Tibial nerve (tissue), 4 donors: ENCODE results near the gene SMG6. TPM values are rescaled to one million over a fixed set of nuclear protein-coding genes. Genes with fewer than 3 reads are reported as not detected.
"Not testable (repeated sequence)": the region's sequence is repeated elsewhere in the genome, so short reads cannot be mapped to it uniquely, and the experiment has no call there.

Experiments
- DNase-seq, 2 donors: peaks; one replicate each; pipeline ENCODE4 v3.0.0-alpha.2; 2019; ENCODE audit warnings: low spot score in 2 of 2
- H3K27ac ChIP-seq, 4 donors: fragments of 200-600 bp; sonication (generic) in 3 of 4; one replicate each; pipeline ENCODE4 v1.5.1; 2017 to 2019; ENCODE audit warnings: mild to moderate bottlenecking in 1 of 4
- H3K27me3 ChIP-seq, 2 donors: fragments of 200-600 bp; sonication (generic) in 1 of 2; one replicate each; pipeline versions ENCODE4 v1.5.1 to v1.6.0; 2017 to 2019
- H3K36me3 ChIP-seq, 3 donors: fragments of 200-600 bp; sonication (generic); one replicate each; pipeline ENCODE4 v1.5.1; 2018 to 2019
- H3K4me1 ChIP-seq, 4 donors: fragments of 200-600 bp; sonication (generic) in 3 of 4; one replicate each; pipeline ENCODE4 v1.5.1; 2017 to 2019
- H3K4me3 ChIP-seq, 4 donors: fragments of 200-600 bp; sonication (generic) in 3 of 4; one replicate each; pipeline ENCODE4 v1.5.1; 2017 to 2019; ENCODE audit warnings: mild to moderate bottlenecking in 1 of 4, moderate library complexity in 1 of 4
- H3K9me3 ChIP-seq, 4 donors: fragments of 200-600 bp; sonication (generic) in 3 of 4; one replicate each; pipeline ENCODE4 v1.5.1; 2017 to 2019
- EP300 ChIP-seq, 2 donors: sonication (generic); formaldehyde crosslinking; IDR thresholded peaks; one replicate each; pipeline ENCODE4 v1.6.1; 2017; ENCODE audit warnings: antibody characterized with exemption in 2 of 2, mild to moderate bottlenecking in 1 of 2
- POLR2A ChIP-seq, 2 donors: fragments of 450-650 bp; IDR thresholded peaks; one replicate each; pipeline ENCODE4 v1.6.1; 2017; ENCODE audit warnings: antibody characterized with exemption in 2 of 2, mild to moderate bottlenecking in 2 of 2, moderate library complexity in 2 of 2
- WGBS, 2 donors: methylation state at CpG; one replicate each; pipeline ENCODE4 v1.1.5; 2018; 5-methylcytosine and 5-hydroxymethylcytosine counted together
- total RNA-seq, 4 donors: library from RNA; depleted of rRNA; stranded (reverse); fragments of >200 nt; gene quantifications; one replicate each; pipeline ENCODE4 v1.1.0, GENCODE V29; 2016
- TF ChIP-seq, protein P1 (sequence below), 5 experiments: fragments of 200-600 bp in 3 of 5; fragments of 450-650 bp in 2 of 5; sonication (generic) in 3 of 5; IDR thresholded peaks; one replicate each; pipeline ENCODE4 v1.5.1; 2016 to 2019; ENCODE audit warnings: antibody characterized with exemption in 5 of 5, mild to moderate bottlenecking in 3 of 5, moderate library complexity in 2 of 5

SMG6 gene
- total RNA-seq, 4 donors from 2014 or later: 29.5 to 86.5 (median 40.1) TPM

DNA sequence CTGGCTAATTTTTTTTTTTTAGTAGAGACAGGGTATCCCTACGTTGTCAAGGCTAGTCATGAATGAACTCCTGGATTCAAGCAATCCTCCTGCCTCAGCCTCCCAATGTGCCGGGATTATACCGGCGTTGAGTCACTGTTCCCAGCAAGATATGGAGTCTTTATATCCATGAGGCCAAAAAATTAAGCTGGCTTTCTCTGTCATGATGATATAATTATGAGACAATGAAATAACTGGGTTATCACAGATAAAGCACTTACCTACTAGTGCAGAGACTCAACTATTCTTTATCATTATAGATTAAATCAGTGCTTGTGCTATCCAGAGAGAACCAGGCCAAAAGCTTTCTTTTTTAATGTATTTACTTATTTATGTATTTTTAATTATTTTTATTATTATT lies 36.2 kb downstream of the SMG6 start:
- WGBS, 2 donors: 86 to 92% methylated on average over 4 of the region's 4 CpGs
- no peak overlapping the region for H3K4me3 ChIP-seq
- H3K27ac ChIP-seq: peak overlapping the region in 1 of 4 donors; percentile 71
- no peaks in the 10 kb centered on the region for H3K9me3 ChIP-seq
- H3K4me1 ChIP-seq: peaks cover 0 to 22% (median 6%) of the 10 kb centered on the region in 4 donors
- H3K27me3 ChIP-seq: no peaks in the 10 kb centered on the region
- no peak for DNase-seq
- TF ChIP-seq, protein P1, sequence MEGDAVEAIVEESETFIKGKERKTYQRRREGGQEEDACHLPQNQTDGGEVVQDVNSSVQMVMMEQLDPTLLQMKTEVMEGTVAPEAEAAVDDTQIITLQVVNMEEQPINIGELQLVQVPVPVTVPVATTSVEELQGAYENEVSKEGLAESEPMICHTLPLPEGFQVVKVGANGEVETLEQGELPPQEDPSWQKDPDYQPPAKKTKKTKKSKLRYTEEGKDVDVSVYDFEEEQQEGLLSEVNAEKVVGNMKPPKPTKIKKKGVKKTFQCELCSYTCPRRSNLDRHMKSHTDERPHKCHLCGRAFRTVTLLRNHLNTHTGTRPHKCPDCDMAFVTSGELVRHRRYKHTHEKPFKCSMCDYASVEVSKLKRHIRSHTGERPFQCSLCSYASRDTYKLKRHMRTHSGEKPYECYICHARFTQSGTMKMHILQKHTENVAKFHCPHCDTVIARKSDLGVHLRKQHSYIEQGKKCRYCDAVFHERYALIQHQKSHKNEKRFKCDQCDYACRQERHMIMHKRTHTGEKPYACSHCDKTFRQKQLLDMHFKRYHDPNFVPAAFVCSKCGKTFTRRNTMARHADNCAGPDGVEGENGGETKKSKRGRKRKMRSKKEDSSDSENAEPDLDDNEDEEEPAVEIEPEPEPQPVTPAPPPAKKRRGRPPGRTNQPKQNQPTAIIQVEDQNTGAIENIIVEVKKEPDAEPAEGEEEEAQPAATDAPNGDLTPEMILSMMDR (IDR thresholded peaks at IDR 0.05): no peak
- TF ChIP-seq EP300 (IDR thresholded peaks at IDR 0.05) (no peak), POLR2A (IDR thresholded peaks at IDR 0.05) (no peak)
- H3K36me3 ChIP-seq: peaks cover 0 to 17% (median 0%) of the 10 kb centered on the region in 3 donors

DNA sequence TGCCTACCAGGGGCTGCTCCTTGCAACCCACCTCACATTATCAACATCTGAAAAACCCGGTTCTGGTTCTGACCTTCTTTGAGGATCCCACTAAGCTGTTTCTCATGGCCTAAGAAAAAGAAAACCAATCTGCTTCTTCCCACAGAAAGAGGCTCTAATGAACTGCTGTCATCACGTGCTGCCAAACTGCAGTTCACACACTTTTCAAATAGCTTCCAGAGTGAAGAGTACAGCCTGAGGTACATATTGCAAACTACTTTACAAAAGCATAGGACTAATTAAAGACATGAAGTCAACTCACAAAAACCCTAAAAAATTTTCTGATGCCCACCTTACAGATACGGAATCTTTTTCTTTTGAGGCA lies 36.7 kb downstream of the SMG6 start:
- Histone ChIP-seq H3K4me3 (no peak overlapping the region), H3K27me3 (no peaks in the 10 kb centered on the region), H3K9me3 (no peaks in the 10 kb centered on the region), H3K27ac (peak overlapping the region in 1 of 4 donors; percentile 71), H3K4me1 (peaks cover 0 to 27% (median 6%) of the 10 kb centered on the region in 4 donors), H3K36me3 (peaks cover 0 to 17% (median 0%) of the 10 kb centered on the region in 3 donors)
- WGBS, 2 donors: 64 to 73% methylated on average over 3 of the region's 3 CpGs
- no peak for DNase-seq
- TF ChIP-seq POLR2A (IDR thresholded peaks at IDR 0.05) (no peak), EP300 (IDR thresholded peaks at IDR 0.05) (no peak)
- TF ChIP-seq, protein P1 (IDR thresholded peaks at IDR 0.05): no peak

DNA sequence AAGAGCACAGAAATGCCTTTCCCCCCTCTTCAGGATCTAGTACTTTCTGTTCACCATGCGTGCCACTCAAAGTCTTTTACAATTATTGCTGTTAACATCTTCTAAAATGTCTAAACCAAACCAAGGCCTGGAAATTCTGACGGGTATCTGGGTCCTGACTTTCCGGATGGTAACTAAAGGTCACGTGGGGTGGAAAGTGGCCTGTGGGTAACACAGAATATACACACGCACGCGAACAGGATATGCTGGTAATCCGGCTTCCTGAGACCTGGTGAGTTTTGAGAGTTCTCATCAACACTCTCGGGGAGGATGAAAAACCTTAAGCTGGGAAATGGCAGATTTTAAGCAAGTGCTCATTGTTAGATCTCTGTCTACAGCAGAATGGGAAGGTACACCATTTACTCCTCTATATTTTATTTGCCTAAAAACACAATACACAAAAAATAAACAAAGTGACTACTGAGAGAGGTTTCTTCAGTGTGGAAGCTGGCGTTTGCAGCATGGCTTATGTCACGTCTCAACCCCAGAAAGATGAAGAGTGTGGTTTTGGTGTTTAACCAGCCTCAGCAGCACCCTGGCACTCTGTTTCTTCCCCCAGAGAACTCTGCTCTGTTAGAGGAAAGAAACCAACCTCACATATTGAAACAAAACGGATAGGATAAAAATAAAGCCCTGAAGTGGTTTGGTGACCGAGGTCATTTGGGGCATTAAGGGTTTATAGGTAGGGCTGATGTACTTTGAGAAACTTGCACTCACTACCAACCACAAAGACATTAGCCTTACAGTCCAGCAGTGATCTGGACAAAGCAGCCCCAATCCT lies 37.3 kb downstream of the SMG6 start:
- Histone ChIP-seq H3K4me3 (no peak overlapping the region), H3K27ac (peak overlapping the region in 1 of 4 donors; percentile 71), H3K4me1 (peaks cover 0 to 27% (median 6%) of the 10 kb centered on the region in 4 donors), H3K27me3 (no peaks in the 10 kb centered on the region), H3K36me3 (peaks cover 0 to 17% (median 0%) of the 10 kb centered on the region in 3 donors), H3K9me3 (no peaks in the 10 kb centered on the region)
- no peak for TF ChIP-seq POLR2A (IDR thresholded peaks at IDR 0.05)
- TF ChIP-seq, protein P1 (IDR thresholded peaks at IDR 0.05): no peak
- no peak for TF ChIP-seq EP300 (IDR thresholded peaks at IDR 0.05)
- no peak for DNase-seq
- 82 to 84% methylated on average over 13 of the region's 13 CpGs for WGBS, 2 donors

DNA sequence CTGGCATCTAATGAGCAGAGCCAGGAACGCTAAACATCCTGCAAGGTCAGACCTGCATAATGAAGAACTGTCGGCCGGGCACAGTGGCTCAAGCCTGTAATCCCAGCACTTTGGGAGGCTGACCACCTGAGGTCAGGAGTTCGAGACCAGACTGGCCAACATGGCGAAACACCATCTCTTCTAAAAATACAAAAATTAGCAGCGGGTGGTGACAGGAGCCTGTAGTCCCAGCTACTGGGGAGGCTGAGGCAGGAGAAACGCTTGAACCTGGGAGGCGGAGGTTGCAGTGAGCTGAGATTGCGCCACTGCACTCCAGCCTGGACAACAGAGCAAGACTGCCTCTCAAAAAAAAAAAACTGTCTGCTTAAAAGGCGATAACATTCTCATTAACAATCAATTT lies 38.4 kb downstream of the SMG6 start:
- Histone ChIP-seq H3K36me3 (peaks cover 0 to 17% (median 0%) of the 10 kb centered on the region in 3 donors), H3K27ac (peak overlapping the region in 1 of 4 donors; percentile 57), H3K4me1 (peaks cover 0 to 27% (median 6%) of the 10 kb centered on the region in 4 donors)
- not testable (repeated sequence) for DNase-seq, H3K9me3 ChIP-seq, H3K27me3 ChIP-seq, H3K4me3 ChIP-seq
- WGBS, 2 donors: 93 to 95% methylated on average over 10 of the region's 10 CpGs

DNA sequence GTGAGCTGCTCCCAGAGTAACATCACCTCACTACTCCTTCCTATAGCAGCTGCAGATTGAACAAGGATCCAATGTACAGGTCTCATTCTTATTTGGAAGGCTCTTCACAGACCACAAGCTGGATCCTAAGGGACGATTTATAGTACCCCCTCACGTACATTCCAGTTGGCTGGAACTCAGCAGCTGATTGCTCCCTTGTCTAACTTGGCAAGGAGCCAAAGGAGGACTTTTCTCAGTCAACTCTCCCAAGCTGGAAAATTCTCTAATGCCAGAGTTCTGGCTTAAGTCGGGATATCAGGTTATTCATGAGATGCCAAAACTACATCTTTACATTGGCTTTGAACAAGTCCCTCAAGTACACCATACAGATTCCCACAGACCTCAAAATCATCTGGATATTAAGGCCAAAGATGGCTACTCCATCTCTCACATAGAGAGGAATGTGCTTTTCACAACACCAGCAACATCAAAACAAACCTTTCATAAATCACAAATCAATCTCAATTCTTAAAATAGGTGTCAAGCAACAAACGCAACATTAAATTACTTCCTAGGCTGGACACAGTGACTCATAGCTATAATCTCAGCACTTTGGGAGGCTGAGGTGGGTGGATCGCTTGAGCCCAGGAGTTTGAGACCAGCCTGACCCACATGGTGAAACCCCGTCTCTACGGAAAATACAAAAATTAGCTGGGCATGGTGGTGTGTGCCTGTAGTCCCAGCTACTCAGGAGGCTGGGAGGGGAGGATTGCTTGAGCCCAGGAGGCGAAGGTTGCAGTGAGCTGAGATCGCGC lies 39.3 kb downstream of the SMG6 start:
- TF ChIP-seq POLR2A (IDR thresholded peaks at IDR 0.05): no peak
- Histone ChIP-seq H3K9me3 (no peaks in the 10 kb centered on the region), H3K27ac (peak overlapping the region in 3 of 4 donors; percentile 42 to 57 (median 57)), H3K36me3 (peaks cover 0 to 11% (median 0%) of the 10 kb centered on the region in 3 donors), H3K4me1 (peaks cover 0 to 27% (median 6%) of the 10 kb centered on the region in 4 donors), H3K4me3 (no peak overlapping the region), H3K27me3 (no peaks in the 10 kb centered on the region)
- DNase-seq: no peak
- WGBS, 2 donors: 66 to 69% methylated on average over 10 of the region's 10 CpGs
